GM20000 (cell line): ENCODE data around the gene XBP1.

Experiments used
- DNase-seq: peaks from one replicate; pipeline ENCODE4 v3.0.0; 2012; ENCODE audit warnings: low spot score
- CTCF ChIP-seq: IDR thresholded peaks from 2 replicates; pipeline ENCODE4 v1.5.1; 2012; ENCODE audit warnings: mild to moderate bottlenecking, control low read depth; ENCODE audit errors: extremely low read depth, missing control alignments

Gene XBP1

GRCh38 chr22:28822930-28823551, 22.7 kb upstream of the XBP1 start:
- no peak for DNase-seq

GRCh38 chr22:28821452-28821851, 21.1 kb upstream of the XBP1 start:
- TF ChIP-seq CTCF: no peak
- no peak for DNase-seq

More at GRCh38 chr22:28822930-28823551, 22.7 kb upstream of the XBP1 start:
- TF ChIP-seq CTCF: no peak

- TF ChIP-seq CTCF: no peak
- no peak for DNase-seq
These were observed 20.5 kb upstream of the XBP1 start for GRCh38 chr22:28820885-28821284.

GRCh38 chr22:28819253-28820096, 19.1 kb upstream of the XBP1 start:
- no peak for TF ChIP-seq CTCF

GRCh38 chr22:28817919-28818859, 17.8 kb upstream of the XBP1 start:
- no peak for DNase-seq
- no peak for TF ChIP-seq CTCF

More at GRCh38 chr22:28819253-28820096, 19.1 kb upstream of the XBP1 start:
- peak; percentile 43 for DNase-seq

- no peak for DNase-seq
- TF ChIP-seq CTCF: no peak
These were observed 16.7 kb upstream of the XBP1 start for GRCh38 chr22:28817064-28817463.
